K562 (cell line): ENCODE results near the gene PSMA8. TPM values are rescaled to one million over a fixed set of nuclear protein-coding genes. Genes with fewer than 3 reads are reported as not detected.

Experiments
- CHCHD3 ChIP-seq: fragments of 250-450 bp; sonication (Bioruptor Pico); IDR thresholded peaks from 2 replicates; pipeline ENCODE4 v2.1.2; 2022; ENCODE audit warnings: mild to moderate bottlenecking
- GABPB2 ChIP-seq: fragments of 250-450 bp; sonication (Bioruptor Pico); conservative IDR thresholded peaks from 2 replicates; pipeline ENCODE4 v1.5.1; 2021; ENCODE audit warnings: mild to moderate bottlenecking
- HNRNPLL ChIP-seq: fragments of 200-400 bp; formaldehyde crosslinking; IDR thresholded peaks from 2 replicates; pipeline ENCODE4 v1.6.1; 2017; ENCODE audit warnings: low read length, low read depth, mild to moderate bottlenecking; ENCODE audit not compliant: poor library complexity, severe bottlenecking
- MAZ ChIP-seq, 2 experiments: fragments of 450-650 bp in 1 of 2; sonication (generic) in 1 of 2; formaldehyde crosslinking; IDR thresholded peaks in 1 of 2; conservative IDR thresholded peaks in 1 of 2; 2 replicates each; pipeline versions ENCODE4 v1.4.0 to v1.5.0; 2020; ENCODE audit warnings: mild to moderate bottlenecking in 1 of 2, missing genetic modification reagents in 1 of 2
- NFRKB ChIP-seq: fragments of 450-650 bp; IDR thresholded peaks from 2 replicates; pipeline ENCODE4 v1.6.1; 2016; ENCODE audit warnings: low read depth
- SNRNP70 ChIP-seq: fragments of 200-400 bp; formaldehyde crosslinking; optimal IDR thresholded peaks from 2 replicates; pipeline ENCODE3; 2017; ENCODE audit warnings: low read depth, low read length
- STAT5A ChIP-seq: IDR thresholded peaks from 2 replicates; pipeline ENCODE4 v1.6.1; 2012; ENCODE audit warnings: low read length, inconsistent platforms, borderline replicate concordance
- TAF1 ChIP-seq: IDR thresholded peaks from 2 replicates; pipeline ENCODE4 v1.6.1; 2011; ENCODE audit warnings: mild to moderate bottlenecking, low read length, moderate library complexity; ENCODE audit not compliant: insufficient read depth, control insufficient read depth, severe bottlenecking; ENCODE audit errors: extremely low read depth
- U2AF1 ChIP-seq: fragments of 200-400 bp; formaldehyde crosslinking; optimal IDR thresholded peaks from 2 replicates; pipeline ENCODE3; 2017; ENCODE audit warnings: mild to moderate bottlenecking, low read depth, low read length, moderate library complexity
- ZBTB49 ChIP-seq: sonication (generic); formaldehyde crosslinking; IDR thresholded peaks from 2 replicates; pipeline ENCODE4 v1.8.0; 2022; ENCODE audit warnings: missing genetic modification reagents, mild to moderate bottlenecking, borderline replicate concordance
- ZFPM2 ChIP-seq: fragments of 250-450 bp; sonication (Bioruptor Pico); IDR thresholded peaks from 2 replicates; pipeline ENCODE4 v1.5.1; 2022; ENCODE audit warnings: mild to moderate bottlenecking
- ZNF589 ChIP-seq: fragments of 200-800 bp; sonication (Bioruptor generic); IDR thresholded peaks from 2 replicates; pipeline ENCODE4 v1.6.1; 2016; ENCODE audit warnings: low read depth, missing genetic modification characterization, missing compliant biosample characterization
- polyA plus RNA-seq, 8 experiments: library from polyadenylated mRNA; depleted of rRNA in 4 of 8; stranded (reverse) in 5 of 8; unstranded in 3 of 8; fragments of >200 nt; fragmentation: Nextera tagmentation in 2 of 8; fragmentation: Illumina TruSeq in 1 of 8; extraction: Ambion mirVana in 2 of 8; extraction: Trizol in 1 of 8; gene quantifications; 2 replicates each; pipeline versions ENCODE4 v1.2.1 to v1.2.3, GENCODE V29; 2011 to 2014; ENCODE audit warnings: inconsistent platforms in 1 of 8, missing spikeins in 1 of 8
- total RNA-seq, 7 experiments: library from RNA; depleted of rRNA in 6 of 7; stranded (reverse); fragments of >200 nt in 6 of 7; fragmentation: Illumina TruSeq in 2 of 7; extraction: Trizol in 2 of 7; gene quantifications; 2 replicates each; pipeline versions ENCODE4 v1.2.1 to v1.2.3, GENCODE V29; 2011 to 2021; ENCODE audit warnings: low replicate concordance in 1 of 7
- TF ChIP-seq, protein P1 (sequence below): fragments of 250-450 bp; sonication (Bioruptor Pico); IDR thresholded peaks from 2 replicates; pipeline ENCODE4 v1.8.0; 2021; ENCODE audit warnings: moderate library complexity, mild to moderate bottlenecking, inconsistent platforms
- TF ChIP-seq, protein P2 (sequence below): sonication (generic); formaldehyde crosslinking; IDR thresholded peaks from 2 replicates; pipeline ENCODE4 v1.8.0; 2022; ENCODE audit warnings: missing genetic modification reagents, mild to moderate bottlenecking, moderate library complexity, borderline replicate concordance
- TF ChIP-seq, protein P3 (sequence below): fragments of 250-450 bp; sonication (Bioruptor Pico); IDR thresholded peaks from 2 replicates; pipeline ENCODE4 v1.5.0; 2021; ENCODE audit warnings: mild to moderate bottlenecking, moderate library complexity
- TF ChIP-seq, protein P4 (sequence below): sonication (generic); formaldehyde crosslinking; IDR thresholded peaks from 2 replicates; pipeline ENCODE4 v1.8.0; 2022; ENCODE audit warnings: mild to moderate bottlenecking, missing genetic modification reagents

Gene PSMA8
- total and polyA plus RNA-seq, 9 of the 15 experiments (the other 6 are each of a cell fraction or from before 2014, with no cell fraction given), result not detected

- TF ChIP-seq, protein P1, sequence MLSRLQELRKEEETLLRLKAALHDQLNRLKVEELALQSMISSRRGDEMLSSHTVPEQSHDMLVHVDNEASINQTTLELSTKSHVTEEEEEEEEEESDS (CRISPR knock-in tag), result no peak
- TF ChIP-seq GABPB2 (no peak), HNRNPLL (peak; percentile 59), STAT5A (no peak), TAF1 (no peak), U2AF1 (no peak), CHCHD3 (CRISPR knock-in tag) (no peak), ZFPM2 (no peak), ZNF589 (CRISPR knock-in tag) (no peak), ZBTB49 (CRISPR knock-in tag) (no peak), MAZ (CRISPR knock-in tag; conservative IDR thresholded peaks at IDR 0.05 in 1 of 2, IDR thresholded peaks at IDR 0.05 in 1 of 2) (peak in 1 of 2 experiments; percentile 57; a peak in 2 of 4 replicates), NFRKB (peak; percentile 45; the same call in 1 of the 2 replicates), SNRNP70 (no peak)
- TF ChIP-seq, protein P2, sequence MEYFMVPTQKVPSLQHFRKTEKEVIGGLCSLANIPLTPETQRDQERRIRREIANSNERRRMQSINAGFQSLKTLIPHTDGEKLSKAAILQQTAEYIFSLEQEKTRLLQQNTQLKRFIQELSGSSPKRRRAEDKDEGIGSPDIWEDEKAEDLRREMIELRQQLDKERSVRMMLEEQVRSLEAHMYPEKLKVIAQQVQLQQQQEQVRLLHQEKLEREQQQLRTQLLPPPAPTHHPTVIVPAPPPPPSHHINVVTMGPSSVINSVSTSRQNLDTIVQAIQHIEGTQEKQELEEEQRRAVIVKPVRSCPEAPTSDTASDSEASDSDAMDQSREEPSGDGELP, result peak; percentile 20; the same call in 1 of the 2 replicates
- TF ChIP-seq, protein P3, sequence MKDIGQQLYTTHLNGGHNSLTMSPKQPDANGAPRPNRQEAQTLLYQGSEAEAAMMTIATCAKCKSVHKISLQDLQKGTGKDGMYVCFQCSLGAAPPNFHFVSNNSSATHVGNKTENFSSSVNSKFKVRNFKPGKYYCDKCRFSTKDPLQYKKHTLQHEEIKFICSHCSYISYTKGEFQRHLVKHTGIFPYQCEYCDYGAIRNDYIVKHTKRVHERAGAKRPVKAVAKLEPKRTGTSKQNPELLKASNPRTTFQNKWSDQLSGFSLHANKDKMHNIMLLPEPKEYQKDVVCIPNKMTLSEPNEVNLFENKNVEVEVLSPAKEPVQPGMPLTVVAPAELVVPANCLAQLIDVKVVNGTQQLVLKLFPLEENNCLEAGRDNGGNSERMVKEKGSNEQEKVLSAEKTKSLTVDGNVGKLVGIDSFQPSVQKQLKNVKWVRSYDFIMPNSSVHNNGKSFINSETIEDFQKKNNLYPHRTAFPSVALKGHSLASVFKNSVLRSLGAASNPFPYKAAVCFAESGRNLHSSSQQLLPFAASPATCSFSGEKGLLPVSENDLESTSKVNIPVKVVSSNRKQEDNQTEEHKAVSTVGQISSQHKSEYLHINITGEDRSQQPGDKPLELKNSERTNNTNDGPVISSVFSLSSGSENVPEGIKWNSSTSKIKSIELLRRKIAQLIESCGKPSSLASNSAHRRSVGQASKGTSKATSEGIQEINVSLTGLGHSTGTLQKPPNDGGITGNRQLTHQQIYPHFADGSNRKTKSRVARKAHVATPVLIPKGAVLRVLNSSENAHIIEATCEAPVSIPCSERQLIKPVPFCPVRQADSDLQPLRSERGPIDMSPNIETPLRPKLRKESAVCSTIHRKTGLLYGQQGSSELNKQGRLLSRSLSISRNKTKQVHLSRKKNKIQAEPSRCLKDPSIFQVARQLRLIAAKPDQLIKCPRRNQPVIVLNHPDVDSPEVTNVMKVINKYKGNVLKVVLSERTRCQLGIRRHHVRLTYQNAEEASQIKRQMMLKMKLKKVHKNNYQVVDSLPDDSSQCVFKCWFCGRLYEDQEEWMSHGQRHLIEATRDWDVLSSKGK, result no peak
- TF ChIP-seq, protein P4, sequence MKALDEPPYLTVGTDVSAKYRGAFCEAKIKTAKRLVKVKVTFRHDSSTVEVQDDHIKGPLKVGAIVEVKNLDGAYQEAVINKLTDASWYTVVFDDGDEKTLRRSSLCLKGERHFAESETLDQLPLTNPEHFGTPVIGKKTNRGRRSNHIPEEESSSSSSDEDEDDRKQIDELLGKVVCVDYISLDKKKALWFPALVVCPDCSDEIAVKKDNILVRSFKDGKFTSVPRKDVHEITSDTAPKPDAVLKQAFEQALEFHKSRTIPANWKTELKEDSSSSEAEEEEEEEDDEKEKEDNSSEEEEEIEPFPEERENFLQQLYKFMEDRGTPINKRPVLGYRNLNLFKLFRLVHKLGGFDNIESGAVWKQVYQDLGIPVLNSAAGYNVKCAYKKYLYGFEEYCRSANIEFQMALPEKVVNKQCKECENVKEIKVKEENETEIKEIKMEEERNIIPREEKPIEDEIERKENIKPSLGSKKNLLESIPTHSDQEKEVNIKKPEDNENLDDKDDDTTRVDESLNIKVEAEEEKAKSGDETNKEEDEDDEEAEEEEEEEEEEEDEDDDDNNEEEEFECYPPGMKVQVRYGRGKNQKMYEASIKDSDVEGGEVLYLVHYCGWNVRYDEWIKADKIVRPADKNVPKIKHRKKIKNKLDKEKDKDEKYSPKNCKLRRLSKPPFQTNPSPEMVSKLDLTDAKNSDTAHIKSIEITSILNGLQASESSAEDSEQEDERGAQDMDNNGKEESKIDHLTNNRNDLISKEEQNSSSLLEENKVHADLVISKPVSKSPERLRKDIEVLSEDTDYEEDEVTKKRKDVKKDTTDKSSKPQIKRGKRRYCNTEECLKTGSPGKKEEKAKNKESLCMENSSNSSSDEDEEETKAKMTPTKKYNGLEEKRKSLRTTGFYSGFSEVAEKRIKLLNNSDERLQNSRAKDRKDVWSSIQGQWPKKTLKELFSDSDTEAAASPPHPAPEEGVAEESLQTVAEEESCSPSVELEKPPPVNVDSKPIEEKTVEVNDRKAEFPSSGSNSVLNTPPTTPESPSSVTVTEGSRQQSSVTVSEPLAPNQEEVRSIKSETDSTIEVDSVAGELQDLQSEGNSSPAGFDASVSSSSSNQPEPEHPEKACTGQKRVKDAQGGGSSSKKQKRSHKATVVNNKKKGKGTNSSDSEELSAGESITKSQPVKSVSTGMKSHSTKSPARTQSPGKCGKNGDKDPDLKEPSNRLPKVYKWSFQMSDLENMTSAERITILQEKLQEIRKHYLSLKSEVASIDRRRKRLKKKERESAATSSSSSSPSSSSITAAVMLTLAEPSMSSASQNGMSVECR (CRISPR knock-in tag), result no peak
These were observed 42.5 kb upstream of the PSMA8 start (continued) for GRCh38 chr18:26091047-26091630.
